ENCODE results near the gene IL3.

Gene IL3

GRCh38 chr5:132073231-132074013 is 13.0 kb downstream of the IL3 start, which contains the start of gene CSF2:
TSS of gene CSF2 (plus strand) at chr5:132073789. CDS start at chr5:132073824, 35 bp downstream.
- DNase-seq (ENCODE audit: low read depth): no peak

- no peak for DNase-seq (ENCODE audit: low read depth)
Measured at GRCh38 chr5:132074091-132074771, 13.8 kb downstream of the IL3 start.

- DNase-seq (ENCODE audit: low read depth): no peak
Measured at GRCh38 chr5:132074772-132075718, 14.6 kb downstream of the IL3 start.

- DNase-seq (ENCODE audit: low read depth): no peak
Measured at GRCh38 chr5:132075719-132076077, 15.2 kb downstream of the IL3 start.

- DNase-seq (ENCODE audit: low read depth): no peak
Measured at GRCh38 chr5:132076202-132076830, 15.9 kb downstream of the IL3 start.

GRCh38 chr5:132076983-132077382 is 16.5 kb downstream of the IL3 start:
- no peak for DNase-seq (ENCODE audit: low read depth)

GRCh38 chr5:132079081-132079480 is 18.6 kb downstream of the IL3 start:
- no peak for DNase-seq (ENCODE audit: low read depth)

- no peak for DNase-seq (ENCODE audit: low read depth)
Measured at GRCh38 chr5:132079619-132080018, 19.2 kb downstream of the IL3 start.

- no peak for DNase-seq (ENCODE audit: low read depth)
Measured at GRCh38 chr5:132080595-132080994, 20.1 kb downstream of the IL3 start.

- DNase-seq (ENCODE audit: low read depth): no peak
Measured at GRCh38 chr5:132081458-132081857, 21.0 kb downstream of the IL3 start.

- no peak for DNase-seq (ENCODE audit: low read depth)
Measured at GRCh38 chr5:132082329-132083023, 22.0 kb downstream of the IL3 start.

- DNase-seq (ENCODE audit: low read depth): no peak
Measured at GRCh38 chr5:132083071-132083678, 22.7 kb downstream of the IL3 start.

GRCh38 chr5:132085686-132086085 is 25.2 kb downstream of the IL3 start:
- DNase-seq (ENCODE audit: low read depth): no peak

GRCh38 chr5:132086277-132086794 is 25.9 kb downstream of the IL3 start:
- peak; percentile 69 for DNase-seq (ENCODE audit: low read depth)

- DNase-seq (ENCODE audit: low read depth): no peak
Measured at GRCh38 chr5:132087176-132087575, 26.7 kb downstream of the IL3 start.

- no peak for DNase-seq (ENCODE audit: low read depth)
Measured at GRCh38 chr5:132087661-132088060, 27.2 kb downstream of the IL3 start.

GRCh38 chr5:132089363-132089762 is 28.9 kb downstream of the IL3 start:
- DNase-seq (ENCODE audit: low read depth): no peak

GRCh38 chr5:132090107-132090506 is 29.7 kb downstream of the IL3 start:
- DNase-seq (ENCODE audit: low read depth): peak; percentile 71

GRCh38 chr5:132093271-132093670 is 32.8 kb downstream of the IL3 start:
- DNase-seq (ENCODE audit: low read depth): no peak

GRCh38 chr5:132094393-132095076 is 34.1 kb downstream of the IL3 start:
- DNase-seq (ENCODE audit: low read depth): peak; percentile 77

All from HS-27A (cell line).